HEK293 (cell line): ENCODE results near the gene HARS1.

ENCODE experiments used
- CTCF ChIA-PET: fragments of 350-600 bp; formaldehyde crosslinking; extraction: SDS; loops from one replicate; lab custom pipeline; 2021; ENCODE audit warnings: antibody characterized with exemption; lab: Yijun Ruan, JAX
- POLR2A ChIA-PET: fragments of 300-600 bp; formaldehyde crosslinking; extraction: SDS; loops from one replicate; lab custom pipeline; 2020; ENCODE audit warnings: antibody characterized with exemption, inconsistent platforms; lab: Yijun Ruan, JAX
- H3K27ac ChIP-seq: fragments of 200-500 bp; sonication (Bioruptor generic); 2 replicates; pipeline ENCODE4 v1.5.1; 2014; ENCODE audit warnings: low read depth, low read length, control low read depth, inconsistent platforms; ENCODE audit errors: extremely low read depth
- H3K36me3 ChIP-seq, 2 experiments: fragments of 200-500 bp in 1 of 2; sonication (Bioruptor generic) in 1 of 2; 1 replicate in 1 of 2; 2 replicates in 1 of 2; pipeline ENCODE4 v1.5.1; 2014 to 2017; ENCODE audit warnings: inconsistent platforms in 2 of 2, low read length in 2 of 2; ENCODE audit not compliant: control insufficient read depth in 2 of 2, insufficient read depth in 1 of 2
- H3K4me1 ChIP-seq: fragments of 200-500 bp; sonication (Bioruptor generic); 2 replicates; pipeline ENCODE4 v1.5.1; 2014; ENCODE audit warnings: mild to moderate bottlenecking, low read length, inconsistent platforms; ENCODE audit not compliant: control insufficient read depth, insufficient read depth
- H3K4me3 ChIP-seq: 2 replicates; pipeline ENCODE4 v1.5.1; 2011; ENCODE audit warnings: low read depth, mild to moderate bottlenecking, control low read depth, low read length, moderate library complexity
- H3K9me3 ChIP-seq: fragments of 200-500 bp; sonication (Bioruptor generic); 2 replicates; pipeline ENCODE4 v1.5.1; 2014; ENCODE audit warnings: low read depth, low read length, inconsistent platforms; ENCODE audit not compliant: control insufficient read depth, insufficient read depth
- GLIS1 ChIP-seq: fragments of 450-650 bp; formaldehyde crosslinking; IDR thresholded peaks from 2 replicates; pipeline ENCODE4 v1.5.1; 2016; ENCODE audit warnings: missing biosample characterization, missing genetic modification characterization
- HOXA7 ChIP-seq: sonication (generic); formaldehyde crosslinking; IDR thresholded peaks from 2 replicates; pipeline ENCODE4 v1.8.1; 2022; ENCODE audit warnings: missing genetic modification reagents, borderline replicate concordance
- HOXD13 ChIP-seq: sonication (generic); formaldehyde crosslinking; IDR thresholded peaks from 2 replicates; pipeline ENCODE4 v1.8.0; 2022; ENCODE audit warnings: missing genetic modification reagents, borderline replicate concordance
- KLF9 ChIP-seq: fragments of 450-650 bp; formaldehyde crosslinking; IDR thresholded peaks from 2 replicates; pipeline ENCODE4 v1.5.1; 2016; ENCODE audit warnings: missing biosample characterization, missing genetic modification characterization, low read depth
- MZF1 ChIP-seq: fragments of 450-650 bp; formaldehyde crosslinking; IDR thresholded peaks from 2 replicates; pipeline ENCODE4 v1.5.1; 2017; ENCODE audit warnings: missing biosample characterization, missing genetic modification characterization, borderline replicate concordance
- PRDM10 ChIP-seq: fragments of 450-650 bp; formaldehyde crosslinking; IDR thresholded peaks from 2 replicates; pipeline ENCODE4 v1.5.1; 2016; ENCODE audit warnings: missing biosample characterization, missing genetic modification characterization
- REPIN1 ChIP-seq: fragments of 450-650 bp; formaldehyde crosslinking; IDR thresholded peaks from 2 replicates; pipeline ENCODE4 v1.5.1; 2017; ENCODE audit warnings: missing biosample characterization, missing genetic modification characterization, low read depth
- SETDB1 ChIP-seq: IDR thresholded peaks from one replicate; pipeline ENCODE4 v1.6.1; 2017; ENCODE audit warnings: mild to moderate bottlenecking, low read length, moderate library complexity, mixed read lengths; ENCODE audit not compliant: insufficient read length
- SP2 ChIP-seq: fragments of 450-650 bp; formaldehyde crosslinking; IDR thresholded peaks from 2 replicates; pipeline ENCODE4 v1.5.1; 2016; ENCODE audit warnings: missing biosample characterization, missing genetic modification characterization
- SP7 ChIP-seq: fragments of 450-650 bp; formaldehyde crosslinking; IDR thresholded peaks from 2 replicates; pipeline ENCODE4 v1.5.1; 2016; ENCODE audit warnings: missing biosample characterization, missing genetic modification characterization
- ZBTB26 ChIP-seq: fragments of 450-650 bp; formaldehyde crosslinking; optimal IDR thresholded peaks from 2 replicates; pipeline ENCODE3; 2016; ENCODE audit warnings: missing biosample characterization, mild to moderate bottlenecking, missing genetic modification characterization
- ZBTB7A ChIP-seq: fragments of 450-650 bp; formaldehyde crosslinking; IDR thresholded peaks from 2 replicates; pipeline ENCODE4 v1.5.1; 2016; ENCODE audit warnings: low read depth, missing biosample characterization, missing genetic modification characterization
- ZNF114 ChIP-seq: fragments of 450-650 bp; formaldehyde crosslinking; IDR thresholded peaks from 2 replicates; pipeline ENCODE4 v1.5.0; 2017; ENCODE audit warnings: missing biosample characterization, missing genetic modification characterization
- ZNF138 ChIP-seq: fragments of 450-650 bp; formaldehyde crosslinking; IDR thresholded peaks from 2 replicates; pipeline ENCODE4 v1.5.1; 2016; ENCODE audit warnings: missing biosample characterization, missing genetic modification characterization, borderline replicate concordance
- ZNF140 ChIP-seq: fragments of 450-650 bp; formaldehyde crosslinking; IDR thresholded peaks from 2 replicates; pipeline ENCODE4 v1.5.1; 2016; ENCODE audit warnings: missing biosample characterization, missing genetic modification characterization
- ZNF302 ChIP-seq: fragments of 450-650 bp; formaldehyde crosslinking; IDR thresholded peaks from 2 replicates; pipeline ENCODE4 v1.5.1; 2016; ENCODE audit warnings: missing biosample characterization, missing genetic modification characterization, low read depth
- ZNF350 ChIP-seq: fragments of 450-650 bp; formaldehyde crosslinking; IDR thresholded peaks from 2 replicates; pipeline ENCODE4 v1.5.0; 2017; ENCODE audit warnings: missing biosample characterization, mild to moderate bottlenecking, missing genetic modification characterization
- ZNF354C ChIP-seq: fragments of 450-650 bp; formaldehyde crosslinking; IDR thresholded peaks from 2 replicates; pipeline ENCODE4 v1.5.1; 2016; ENCODE audit warnings: missing biosample characterization, missing genetic modification characterization, low read depth, borderline replicate concordance
- ZNF366 ChIP-seq: fragments of 450-650 bp; formaldehyde crosslinking; conservative IDR thresholded peaks from 2 replicates; pipeline ENCODE4 v1.5.1; 2016; ENCODE audit warnings: missing biosample characterization, missing genetic modification characterization
- ZNF510 ChIP-seq: fragments of 450-650 bp; formaldehyde crosslinking; IDR thresholded peaks from 2 replicates; pipeline ENCODE4 v1.5.1; 2018; ENCODE audit warnings: mild to moderate bottlenecking, missing genetic modification characterization, missing biosample characterization; ENCODE audit not compliant: insufficient replicate concordance
- ZNF530 ChIP-seq: fragments of 450-650 bp; formaldehyde crosslinking; IDR thresholded peaks from 2 replicates; pipeline ENCODE4 v1.5.1; 2016; ENCODE audit warnings: low read depth, missing biosample characterization, missing genetic modification characterization
- ZNF585B ChIP-seq: fragments of 450-650 bp; formaldehyde crosslinking; IDR thresholded peaks from 2 replicates; pipeline ENCODE4 v1.5.1; 2016; ENCODE audit warnings: missing biosample characterization, missing genetic modification characterization
- ZNF596 ChIP-seq: fragments of 450-650 bp; IDR thresholded peaks from 2 replicates; pipeline ENCODE4 v1.5.0; 2018; ENCODE audit warnings: missing biosample characterization, mild to moderate bottlenecking, missing genetic modification characterization, moderate library complexity
- ZNF623 ChIP-seq: fragments of 450-650 bp; formaldehyde crosslinking; IDR thresholded peaks from 2 replicates; pipeline ENCODE4 v1.5.1; 2016; ENCODE audit warnings: missing biosample characterization, missing genetic modification characterization
- ZNF658 ChIP-seq: fragments of 450-650 bp; formaldehyde crosslinking; IDR thresholded peaks from 2 replicates; pipeline ENCODE4; 2016; ENCODE audit warnings: missing biosample characterization, missing genetic modification characterization
- ZNF670 ChIP-seq: fragments of 450-650 bp; formaldehyde crosslinking; IDR thresholded peaks from 2 replicates; pipeline ENCODE4 v1.5.1; 2016; ENCODE audit warnings: missing biosample characterization, missing genetic modification characterization, low read depth
- ZNF707 ChIP-seq: fragments of 450-650 bp; formaldehyde crosslinking; IDR thresholded peaks from 2 replicates; pipeline ENCODE4 v1.5.1; 2016; ENCODE audit warnings: missing biosample characterization, missing genetic modification characterization
- ZNF776 ChIP-seq: fragments of 450-650 bp; formaldehyde crosslinking; IDR thresholded peaks from 2 replicates; pipeline ENCODE4 v1.5.0; 2017; ENCODE audit warnings: missing biosample characterization, missing genetic modification characterization, borderline replicate concordance
- ZSCAN16 ChIP-seq: fragments of 450-650 bp; formaldehyde crosslinking; IDR thresholded peaks from 2 replicates; pipeline ENCODE4 v1.5.1; 2016; ENCODE audit warnings: missing biosample characterization, missing genetic modification characterization
- TF ChIP-seq, protein P1 (sequence below): fragments of 450-650 bp; IDR thresholded peaks from 2 replicates; pipeline ENCODE4 v1.5.1; 2018; ENCODE audit warnings: missing biosample characterization, mild to moderate bottlenecking, missing genetic modification characterization
- TF ChIP-seq, protein P2 (sequence below): fragments of 450-650 bp; formaldehyde crosslinking; IDR thresholded peaks from 2 replicates; pipeline ENCODE4 v1.5.1; 2016; ENCODE audit warnings: missing biosample characterization, missing genetic modification characterization, low read depth

The HARS1 gene

GRCh38 chr5:140710899-140711552 lies 19.9 kb upstream of the HARS1 start:
- Histone ChIP-seq H3K4me3 (peak overlapping the region; percentile 56), H3K36me3 (peaks cover 6 to 17% of the 10 kb centered on the region in 2 experiments), H3K9me3 (no peaks in the 10 kb centered on the region), H3K27ac (peak overlapping the region; percentile 50), H3K4me1 (no peaks in the 10 kb centered on the region)
- ChIA-PET POLR2A (interaction anchor here (0.6 to 3.6 kb wide), 19 partner anchors 8 to 365 kb away, joined by 3 to 23 read pairs (median 5); partner anchors contain the start of genes ANKHD1, APBB3, HARS1 and HARS2), CTCF (interaction anchor here (0.6 to 1.3 kb wide), 8 partner anchors 9 to 466 kb away, joined by 3 to 11 read pairs (median 4); partner anchors contain the start of genes HARS1 and HARS2)
- TF ChIP-seq HOXA7: no peak
- TF ChIP-seq ZNF140 (tag by site-specific recombination): no peak
- TF ChIP-seq ZNF707: no peak
- no peak for TF ChIP-seq ZNF302 (tag by site-specific recombination)
- TF ChIP-seq KLF9: peak; percentile 92
- 0 out of 2 replicates have a peak, but pooled peaks have one; percentile 62 for TF ChIP-seq ZBTB7A
- TF ChIP-seq ZBTB26 (tag by site-specific recombination): peak; percentile 45
- TF ChIP-seq ZNF114: no peak
- no peak for TF ChIP-seq ZNF138 (tag by site-specific recombination)
- TF ChIP-seq, protein P1, sequence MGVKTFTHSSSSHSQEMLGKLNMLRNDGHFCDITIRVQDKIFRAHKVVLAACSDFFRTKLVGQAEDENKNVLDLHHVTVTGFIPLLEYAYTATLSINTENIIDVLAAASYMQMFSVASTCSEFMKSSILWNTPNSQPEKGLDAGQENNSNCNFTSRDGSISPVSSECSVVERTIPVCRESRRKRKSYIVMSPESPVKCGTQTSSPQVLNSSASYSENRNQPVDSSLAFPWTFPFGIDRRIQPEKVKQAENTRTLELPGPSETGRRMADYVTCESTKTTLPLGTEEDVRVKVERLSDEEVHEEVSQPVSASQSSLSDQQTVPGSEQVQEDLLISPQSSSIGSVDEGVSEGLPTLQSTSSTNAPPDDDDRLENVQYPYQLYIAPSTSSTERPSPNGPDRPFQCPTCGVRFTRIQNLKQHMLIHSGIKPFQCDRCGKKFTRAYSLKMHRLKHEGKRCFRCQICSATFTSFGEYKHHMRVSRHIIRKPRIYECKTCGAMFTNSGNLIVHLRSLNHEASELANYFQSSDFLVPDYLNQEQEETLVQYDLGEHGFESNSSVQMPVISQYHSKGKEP: peak; percentile 77; the same call in 1 of the 2 replicates
- TF ChIP-seq ZNF350: no peak
- TF ChIP-seq ZNF585B (tag by site-specific recombination): no peak
- no peak for TF ChIP-seq ZNF530 (tag by site-specific recombination)
- TF ChIP-seq SP7 (tag by site-specific recombination): peak; percentile 87
- TF ChIP-seq ZSCAN16 (tag by site-specific recombination): peak; percentile 13; the same call in 1 of the 2 replicates
- peak; percentile 55 for TF ChIP-seq ZNF510 (tag by site-specific recombination)
- TF ChIP-seq REPIN1 (tag by site-specific recombination): no peak
- peak; percentile 37; the same call in 1 of the 2 replicates for TF ChIP-seq ZNF623 (tag by site-specific recombination)
- no peak for TF ChIP-seq SETDB1
- TF ChIP-seq ZNF354C: no peak
- TF ChIP-seq ZNF596 (tag by site-specific recombination): no peak
- no peak for TF ChIP-seq ZNF658 (tag by site-specific recombination)
- TF ChIP-seq ZNF776 (tag by site-specific recombination): no peak
- TF ChIP-seq PRDM10 (tag by site-specific recombination): peak; percentile 92
- peak; percentile 46 for TF ChIP-seq ZNF366 (tag by site-specific recombination)
- peak; percentile 53 for TF ChIP-seq GLIS1 (tag by site-specific recombination)
- TF ChIP-seq ZNF670 (tag by site-specific recombination): no peak
- no peak for TF ChIP-seq HOXD13 (CRISPR knock-in tag)
- TF ChIP-seq MZF1 (tag by site-specific recombination): no peak
- TF ChIP-seq, protein P2, sequence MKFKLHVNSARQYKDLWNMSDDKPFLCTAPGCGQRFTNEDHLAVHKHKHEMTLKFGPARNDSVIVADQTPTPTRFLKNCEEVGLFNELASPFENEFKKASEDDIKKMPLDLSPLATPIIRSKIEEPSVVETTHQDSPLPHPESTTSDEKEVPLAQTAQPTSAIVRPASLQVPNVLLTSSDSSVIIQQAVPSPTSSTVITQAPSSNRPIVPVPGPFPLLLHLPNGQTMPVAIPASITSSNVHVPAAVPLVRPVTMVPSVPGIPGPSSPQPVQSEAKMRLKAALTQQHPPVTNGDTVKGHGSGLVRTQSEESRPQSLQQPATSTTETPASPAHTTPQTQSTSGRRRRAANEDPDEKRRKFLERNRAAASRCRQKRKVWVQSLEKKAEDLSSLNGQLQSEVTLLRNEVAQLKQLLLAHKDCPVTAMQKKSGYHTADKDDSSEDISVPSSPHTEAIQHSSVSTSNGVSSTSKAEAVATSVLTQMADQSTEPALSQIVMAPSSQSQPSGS (tag by site-specific recombination): peak; percentile 83
- peak; percentile 46 for TF ChIP-seq SP2 (tag by site-specific recombination)
